Osteocyte (in vitro differentiated cells): ENCODE data around the gene INTU. TPM values are rescaled to one million over a fixed set of nuclear protein-coding genes. Genes with fewer than 3 reads are reported as not detected.

Experiments
- DNase-seq: peaks from one replicate; pipeline ENCODE4 v3.0.0; 2021; ENCODE audit warnings: mixed read lengths; ENCODE audit not compliant: unreplicated experiment; ENCODE audit errors: extremely low spot score
- H3K27ac Mint-ChIP-seq: one replicate; pipeline ENCODE4 v1.8.0; 2021; ENCODE audit warnings: mild to moderate bottlenecking, mixed read lengths; ENCODE audit not compliant: unreplicated experiment
- H3K27me3 Mint-ChIP-seq: one replicate; pipeline ENCODE4 v1.8.0; 2021; ENCODE audit warnings: mixed read lengths; ENCODE audit not compliant: unreplicated experiment
- H3K36me3 Mint-ChIP-seq: one replicate; pipeline ENCODE4 v1.8.0; 2021; ENCODE audit warnings: mixed read lengths; ENCODE audit not compliant: unreplicated experiment
- H3K4me1 Mint-ChIP-seq: one replicate; pipeline ENCODE4 v1.8.0; 2021; ENCODE audit warnings: mixed read lengths; ENCODE audit not compliant: unreplicated experiment
- H3K4me3 Mint-ChIP-seq: one replicate; pipeline ENCODE4 v1.8.0; 2021; ENCODE audit warnings: mild to moderate bottlenecking, moderate library complexity, mixed read lengths; ENCODE audit not compliant: unreplicated experiment
- H3K9me3 Mint-ChIP-seq: one replicate; pipeline ENCODE4 v1.8.0; 2021; ENCODE audit warnings: mixed read lengths; ENCODE audit not compliant: unreplicated experiment
- CTCF ChIP-seq: fragments of 200-600 bp; sonication (generic); IDR thresholded peaks from 2 replicates; pipeline ENCODE4 v1.5.0; 2021; ENCODE audit warnings: antibody characterized with exemption, mild to moderate bottlenecking, moderate library complexity
- total RNA-seq: library from RNA; stranded (reverse); gene quantifications from 2 replicates; pipeline ENCODE4 v1.2.1, GENCODE V29; 2021

The INTU gene
- total RNA-seq, 1 donor from 2014 or later, result 6.0 TPM

DNA sequence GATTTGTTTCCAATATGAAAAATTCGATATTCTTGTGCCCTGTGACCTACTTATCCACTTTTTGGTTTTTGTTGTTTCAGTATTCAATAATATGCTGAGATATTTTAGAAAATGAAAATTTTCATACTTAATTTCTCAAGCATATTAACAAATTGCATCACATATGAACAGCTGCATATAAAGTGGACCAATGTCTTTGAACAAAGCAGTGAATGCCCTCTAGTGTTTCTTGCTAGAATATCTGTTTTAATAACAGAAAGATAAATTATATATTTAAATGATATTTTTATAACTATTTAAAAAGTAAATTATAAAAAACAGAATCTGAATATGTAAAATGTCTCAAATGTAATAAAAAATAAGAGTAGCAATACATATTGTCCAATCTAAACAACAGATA, 31.7 kb upstream of the INTU start:
- H3K27me3 Mint-ChIP-seq, result peaks cover 25% of the 10 kb centered on the region
- H3K27ac Mint-ChIP-seq, result no peak overlapping the region
- DNase-seq, result no peak

GRCh38 chr4:127604949-127605709, 27.6 kb upstream of the INTU start:
- Mint-ChIP-seq H3K9me3 (no peaks in the 10 kb centered on the region), H3K4me1 (peaks cover 3% of the 10 kb centered on the region), H3K36me3 (no peaks in the 10 kb centered on the region), H3K27me3 (peaks cover 40% of the 10 kb centered on the region), H3K4me3 (no peak overlapping the region), H3K27ac (no peak overlapping the region)
- no peak for DNase-seq
- peak; percentile 66 for TF ChIP-seq CTCF

More for the DNA sequence above, 31.7 kb upstream of the INTU start:
- Mint-ChIP-seq H3K9me3 (no peaks in the 10 kb centered on the region), H3K4me1 (peaks cover 7% of the 10 kb centered on the region), H3K4me3 (no peak overlapping the region), H3K36me3 (no peaks in the 10 kb centered on the region)
- TF ChIP-seq CTCF, result peak; percentile 55

- peaks cover 3% of the 10 kb centered on the region for H3K4me1 Mint-ChIP-seq
- H3K27me3 Mint-ChIP-seq, result peaks cover 47% of the 10 kb centered on the region
- no peak for DNase-seq
Measured at GRCh38 chr4:127606823-127607222, 25.9 kb upstream of the INTU start.

DNA sequence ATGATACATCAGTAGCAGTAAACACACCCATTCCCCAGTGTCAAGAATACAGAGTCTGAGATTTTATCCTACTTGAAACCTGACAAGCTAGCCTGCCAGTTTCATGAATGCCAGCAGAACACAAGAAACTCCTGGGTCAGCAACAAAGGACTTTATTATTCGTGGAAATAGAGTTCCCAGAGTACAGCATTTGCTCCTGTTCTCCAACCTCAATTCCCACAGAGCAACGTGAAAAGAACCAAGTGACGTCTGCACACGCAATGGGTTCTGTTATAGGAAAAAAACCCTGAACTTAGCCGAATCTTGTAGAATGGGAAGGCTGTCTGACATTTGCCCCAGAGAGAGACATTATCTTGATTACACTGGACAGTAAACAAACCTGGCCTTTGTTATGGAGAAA, 23.3 kb upstream of the INTU start:
- Mint-ChIP-seq H3K4me3 (no peak overlapping the region), H3K4me1 (peaks cover 3% of the 10 kb centered on the region), H3K36me3 (no peaks in the 10 kb centered on the region), H3K27me3 (peaks cover 50% of the 10 kb centered on the region), H3K9me3 (no peaks in the 10 kb centered on the region), H3K27ac (no peak overlapping the region)
- no peak for TF ChIP-seq CTCF
- DNase-seq, result no peak

More at GRCh38 chr4:127606823-127607222, 25.9 kb upstream of the INTU start:
- Mint-ChIP-seq H3K27ac (no peak overlapping the region), H3K9me3 (no peaks in the 10 kb centered on the region), H3K36me3 (no peaks in the 10 kb centered on the region), H3K4me3 (no peak overlapping the region)
- TF ChIP-seq CTCF, result no peak

DNA sequence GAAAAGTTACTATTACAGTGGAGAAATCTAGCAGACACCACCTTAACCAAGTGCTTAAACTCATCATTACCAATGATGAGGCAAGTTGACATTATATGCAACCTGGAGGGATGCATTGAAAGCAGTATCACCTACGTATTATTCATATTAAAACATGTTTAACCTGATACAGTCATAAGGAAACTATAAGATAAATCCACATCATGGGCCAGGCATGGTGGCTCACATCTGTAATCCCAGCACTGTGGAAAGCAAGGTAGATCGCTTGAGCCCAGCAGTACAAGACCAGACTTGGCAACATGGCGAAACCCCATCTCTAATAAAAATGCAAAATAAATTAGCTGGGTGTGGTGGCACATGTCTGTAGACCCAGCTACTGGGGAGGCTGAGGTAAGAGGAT, 22.3 kb upstream of the INTU start:
- Mint-ChIP-seq H3K36me3 (no peaks in the 10 kb centered on the region), H3K27me3 (peaks cover 50% of the 10 kb centered on the region), H3K4me3 (no peak overlapping the region), H3K9me3 (no peaks in the 10 kb centered on the region), H3K27ac (no peak overlapping the region), H3K4me1 (no peaks in the 10 kb centered on the region)
- no peak for DNase-seq
- no peak for TF ChIP-seq CTCF
